HG03135 (cell line): Measurements from ENCODE around the gene ACTR1B.
"Not testable (repeated sequence)": the region's sequence is repeated elsewhere in the genome, so short reads cannot be mapped to it uniquely, and the experiment has no call there.

Source experiments
- ATAC-seq: cut with Tn5 transposase; IDR thresholded peaks from one replicate; pipeline ENCODE4 v1.9.1; 2021; ENCODE audit warnings: mild to moderate bottlenecking, moderate library complexity; ENCODE audit not compliant: unreplicated experiment

The ACTR1B gene

DNA sequence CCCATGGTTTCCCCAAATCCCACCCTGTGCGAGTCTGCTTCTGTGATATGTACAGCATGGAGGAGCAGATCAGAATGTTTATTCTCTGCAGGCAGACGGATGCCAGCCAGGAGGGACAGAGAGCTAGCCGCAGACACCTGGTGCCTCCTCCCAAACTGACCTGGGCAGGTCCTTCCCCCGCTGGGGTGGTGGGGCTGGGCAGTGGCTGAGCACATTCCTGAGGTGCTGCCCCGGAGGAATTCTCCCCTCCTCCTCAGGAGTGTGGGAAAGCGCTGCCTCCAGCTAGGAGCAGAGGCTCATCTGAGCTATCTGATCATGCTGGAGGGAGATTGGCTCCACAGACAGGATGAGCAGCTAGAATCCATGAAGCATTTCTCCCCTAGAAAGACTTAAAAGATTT lies 27.3 kb upstream of the ACTR1B start:
- no peak for ATAC-seq

- ATAC-seq, result no peak
These were observed 24.4 kb upstream of the ACTR1B start for GRCh38 chr2:97688062-97688827.

GRCh38 chr2:97687235-97687634 lies 23.4 kb upstream of the ACTR1B start:
- ATAC-seq, result not testable (repeated sequence)

GRCh38 chr2:97678298-97678697 lies 14.5 kb upstream of the ACTR1B start:
- no peak for ATAC-seq

DNA sequence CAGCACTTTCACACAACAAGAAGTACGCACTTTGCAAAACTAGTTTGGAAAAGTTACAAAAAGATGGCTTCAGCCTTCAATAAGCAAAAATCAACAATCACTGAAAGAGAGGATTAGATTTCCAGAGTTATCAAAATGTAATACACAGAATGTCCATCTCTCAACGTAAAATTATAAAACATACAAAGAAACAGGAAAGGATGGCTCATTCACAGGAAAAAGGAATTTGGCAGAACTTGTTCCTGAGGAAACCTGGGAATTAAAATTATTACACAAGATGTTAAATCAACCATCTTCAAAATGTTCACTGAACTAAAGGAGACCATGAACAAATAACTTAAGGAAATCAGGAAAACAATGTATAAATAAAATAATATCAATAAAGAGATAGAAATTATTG lies 13.6 kb upstream of the ACTR1B start:
- ATAC-seq, result no peak

GRCh38 chr2:97676620-97677019 lies 12.8 kb upstream of the ACTR1B start:
- ATAC-seq, result no peak

GRCh38 chr2:97675430-97676113 lies 11.7 kb upstream of the ACTR1B start:
- no peak for ATAC-seq

DNA sequence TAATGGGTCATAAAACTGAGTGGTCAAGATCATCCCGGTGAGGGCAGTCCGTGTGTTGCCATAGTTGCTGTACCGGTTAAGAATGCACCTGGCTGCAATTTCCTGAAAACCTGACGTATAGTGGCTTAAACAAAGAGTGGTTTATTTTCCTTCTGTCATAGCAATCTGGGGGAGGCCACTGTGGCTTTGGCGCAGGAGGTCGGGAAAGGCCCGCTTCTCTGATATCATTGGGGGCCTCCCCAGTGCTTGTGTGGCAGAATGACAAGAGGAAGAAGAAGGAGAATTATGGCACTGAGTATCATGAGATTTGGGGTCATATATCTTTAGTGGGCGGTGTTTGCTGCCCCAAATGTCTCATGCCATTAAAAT lies 10.1 kb upstream of the ACTR1B start:
- no peak for ATAC-seq

- no peak for ATAC-seq
These were observed 9.5 kb upstream of the ACTR1B start for GRCh38 chr2:97673182-97673914.

DNA sequence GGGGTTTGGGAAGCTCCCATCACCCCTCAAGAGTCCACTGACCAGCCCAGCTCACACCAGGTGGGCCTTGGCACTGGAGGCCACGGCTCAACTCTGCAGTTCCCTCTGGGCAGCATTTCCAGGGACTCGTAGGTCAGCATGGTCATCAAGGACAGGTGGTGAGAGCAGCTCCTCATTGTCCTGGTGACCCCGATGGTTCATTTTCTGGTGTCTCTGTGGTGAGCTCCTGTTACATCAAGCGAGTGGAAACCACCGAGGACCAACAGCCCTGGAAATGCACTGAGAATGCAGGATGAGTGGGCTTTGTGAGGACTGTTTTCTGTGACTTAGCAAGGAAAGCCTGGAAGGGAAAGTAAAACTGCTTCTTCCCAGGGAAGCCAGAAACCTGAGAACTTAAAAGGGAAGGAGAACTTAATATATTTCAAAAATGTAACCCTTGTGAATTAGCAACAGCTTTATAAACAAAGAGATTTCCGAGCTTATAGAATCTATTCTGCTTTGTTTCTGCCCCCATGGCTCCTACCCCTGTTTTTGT lies 8.8 kb upstream of the ACTR1B start:
- ATAC-seq, result not testable (repeated sequence)

DNA sequence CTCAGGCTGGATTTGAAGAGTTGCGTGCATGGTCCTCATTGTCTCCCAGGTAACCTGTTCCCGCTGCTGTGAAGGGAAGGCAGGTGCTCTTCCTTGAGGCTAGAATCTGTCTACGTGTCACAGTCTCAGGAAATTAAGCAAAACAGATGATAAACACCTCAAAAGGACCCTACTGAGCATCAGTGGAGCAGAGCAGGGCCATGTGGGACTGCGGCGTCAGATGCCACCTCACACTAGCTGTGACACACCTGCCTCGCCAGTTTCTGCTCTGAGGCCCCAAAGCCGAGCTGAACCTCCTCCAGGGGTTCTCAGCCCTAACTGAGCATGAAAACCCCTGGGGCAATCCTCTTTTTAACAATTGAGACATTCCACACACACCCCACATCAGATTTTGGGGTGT lies 7.7 kb upstream of the ACTR1B start:
- ATAC-seq, result no peak

DNA sequence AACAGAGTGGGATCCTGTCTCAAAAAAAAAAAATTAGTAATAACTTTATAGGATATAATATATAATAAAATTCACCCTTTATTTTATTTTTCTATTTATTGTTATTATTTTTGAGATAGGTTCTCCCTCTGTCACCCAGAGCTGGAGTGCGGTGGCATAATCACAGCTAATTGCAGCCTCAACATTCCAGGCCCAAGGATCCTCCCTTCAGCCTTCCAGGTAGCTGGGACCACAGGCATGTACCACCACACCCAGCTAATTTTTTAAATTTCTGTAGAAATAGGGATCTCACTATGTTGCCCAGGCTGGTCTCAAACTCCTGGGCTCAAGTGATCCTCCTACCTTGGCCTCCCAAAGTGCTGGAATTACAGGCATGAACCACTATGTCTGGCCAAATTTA lies 6.6 kb upstream of the ACTR1B start:
- ATAC-seq, result no peak

- no peak for ATAC-seq
These were observed 5.6 kb upstream of the ACTR1B start, which contains the start of gene C2orf92 for GRCh38 chr2:97669448-97669847. Gene C2orf92 (plus strand): TSS chr2:97669713. CDS start chr2:97669789, 76 bp downstream.

DNA sequence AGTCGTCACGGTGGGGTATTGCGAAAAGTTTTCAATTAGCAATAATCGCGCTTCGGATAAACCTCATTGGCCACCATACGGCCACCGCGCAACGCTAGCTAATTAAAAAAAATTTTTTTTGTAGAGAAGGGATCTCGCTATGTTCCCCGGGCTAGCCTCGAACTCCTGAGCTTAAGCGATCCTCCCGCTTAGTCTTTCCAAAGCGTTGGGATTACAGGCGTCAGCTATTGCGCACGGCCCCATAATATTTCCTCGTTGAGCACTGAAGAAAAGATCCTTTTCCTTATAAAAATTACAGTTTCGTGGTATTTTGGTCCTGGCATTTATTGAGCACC lies 759 bp upstream of the ACTR1B start:
- ATAC-seq, result no peak

GRCh38 chr2:97663626-97663961 lies 250 bp downstream of the ACTR1B start:
- ATAC-seq, result no peak

DNA sequence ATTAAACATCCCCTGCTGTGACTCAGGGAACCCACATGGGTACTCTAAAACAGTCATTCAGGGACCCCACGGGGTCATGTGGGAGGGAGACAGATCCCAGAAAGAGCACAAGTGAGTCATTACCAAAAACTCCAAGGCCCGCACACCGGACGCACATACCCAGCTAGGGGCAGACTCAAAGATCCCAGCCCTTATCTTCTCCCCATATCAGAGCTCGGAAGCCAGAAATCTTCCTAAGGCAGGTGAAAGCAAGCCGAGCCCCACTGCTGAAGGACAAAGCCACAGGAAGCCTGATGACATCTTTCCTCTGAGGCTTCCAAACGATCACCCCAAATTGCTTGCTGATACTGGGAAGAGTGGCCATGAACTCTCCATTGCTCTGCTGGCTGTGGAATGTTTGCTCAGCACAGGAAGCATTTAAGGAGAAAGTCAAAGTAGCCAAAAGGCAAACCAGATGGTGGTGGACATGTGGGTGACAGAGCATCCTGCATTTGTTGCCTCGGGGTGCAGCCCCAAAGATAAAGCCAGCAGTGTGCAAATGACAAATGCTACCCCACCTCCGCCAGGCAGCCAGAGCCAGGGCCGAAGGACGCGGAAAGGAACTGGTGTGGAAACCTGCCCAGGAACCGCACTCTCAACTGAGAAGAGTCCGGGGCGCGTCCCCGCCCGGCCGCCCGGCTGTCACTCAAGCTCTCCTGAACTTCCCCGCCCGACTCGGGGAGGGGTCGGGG lies 784 bp downstream of the ACTR1B start:
- peak; percentile 45 for ATAC-seq

DNA sequence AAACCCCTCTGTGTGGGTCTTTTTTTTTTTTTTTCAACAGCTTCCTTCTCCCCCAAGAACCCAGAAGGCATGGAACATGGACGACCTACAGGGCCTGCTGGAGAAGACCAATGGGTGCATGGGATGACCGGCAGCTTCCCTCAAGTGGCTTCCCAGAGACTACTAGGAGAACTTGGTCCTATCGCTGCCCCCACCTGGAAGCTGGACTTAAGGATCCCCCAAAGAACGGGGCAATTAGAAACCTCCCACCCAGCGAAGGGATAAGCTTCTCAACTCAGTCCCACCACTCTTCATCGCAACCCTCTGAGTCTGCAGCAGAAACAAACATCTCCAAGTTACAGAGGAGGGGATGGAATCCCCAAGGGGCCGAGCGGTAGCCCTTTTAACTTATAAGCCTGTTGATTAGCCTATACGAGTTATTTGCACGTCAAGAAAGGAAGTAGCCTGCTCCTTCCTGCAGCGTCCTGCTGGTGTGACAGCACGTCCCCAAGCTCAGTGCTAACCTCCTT lies 1.4 kb downstream of the ACTR1B start:
- no peak for ATAC-seq

DNA sequence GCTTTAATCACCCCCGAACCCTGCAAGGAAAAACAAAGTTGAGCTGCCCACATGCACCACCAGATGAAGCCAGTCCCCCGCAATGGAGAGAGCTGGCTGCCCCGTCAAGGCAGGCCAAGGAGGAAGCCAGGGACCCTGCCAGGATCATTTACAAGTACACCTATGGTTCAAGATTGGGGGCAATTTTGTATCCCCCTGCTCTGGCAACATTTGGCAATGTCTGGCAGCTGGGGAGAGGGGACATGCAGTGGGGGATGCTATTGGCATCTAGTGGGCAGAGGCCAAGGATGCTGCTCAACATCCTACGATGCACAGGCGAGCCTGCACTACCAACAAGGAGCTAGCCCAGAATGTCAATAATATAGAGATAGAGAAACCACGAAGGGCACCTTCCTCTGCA lies 1.9 kb downstream of the ACTR1B start:
- ATAC-seq, result no peak

GRCh38 chr2:97660775-97661389 lies 3.0 kb downstream of the ACTR1B start:
- ATAC-seq, result no peak

GRCh38 chr2:97660044-97660774 lies 3.6 kb downstream of the ACTR1B start:
- no peak for ATAC-seq
